Lung (tissue), 12 donors: ENCODE results near the gene TRAPPC12. TPM values are rescaled to one million over a fixed set of nuclear protein-coding genes. Genes with fewer than 3 reads are reported as not detected.

Experiments
- ATAC-seq: fragments of 200-7000 bp; cut with Tn5 transposase; one replicate; pipeline ENCODE4 v1.9.1; 2020; ENCODE audit warnings: moderate number of reproducible peaks; ENCODE audit not compliant: insufficient read depth, low FRiP score
- DNase-seq, 3 donors: peaks; one replicate each; pipeline ENCODE4 v3.0.0-alpha.2; 2013 to 2017
- H3K27ac ChIP-seq, 2 donors: one replicate each; pipeline ENCODE4 v1.5.1; 2013; ENCODE audit warnings: mild to moderate bottlenecking in 2 of 2, moderate library complexity in 2 of 2, control low read depth in 1 of 2, inconsistent platforms in 1 of 2, low read depth in 1 of 2, low read length in 1 of 2
- H3K27me3 ChIP-seq, 3 donors: one replicate each; pipeline ENCODE4 v1.5.1; 2013; ENCODE audit warnings: low read length in 2 of 3; ENCODE audit not compliant: control insufficient read depth in 3 of 3, insufficient read depth in 3 of 3
- H3K36me3 ChIP-seq, 4 donors: one replicate each; pipeline ENCODE4 v1.5.1; 2013; ENCODE audit warnings: low read length in 4 of 4, mild to moderate bottlenecking in 1 of 4, moderate library complexity in 1 of 4; ENCODE audit not compliant: control insufficient read depth in 4 of 4, insufficient read depth in 4 of 4
- H3K4me1 ChIP-seq, 5 donors: one replicate each; pipeline ENCODE4 v1.5.1; 2013; ENCODE audit warnings: low read length in 5 of 5, mild to moderate bottlenecking in 2 of 5, moderate library complexity in 1 of 5; ENCODE audit not compliant: control insufficient read depth in 5 of 5, insufficient read depth in 5 of 5
- H3K4me3 ChIP-seq: one replicate; pipeline ENCODE4 v1.5.1; 2013; ENCODE audit warnings: mild to moderate bottlenecking, control low read depth, moderate library complexity
- H3K9ac ChIP-seq, 2 donors: one replicate each; pipeline ENCODE4 v1.5.1; 2013; ENCODE audit warnings: low read length in 2 of 2, control low read depth in 1 of 2; ENCODE audit not compliant: insufficient read depth in 1 of 2
- H3K9me3 ChIP-seq, 4 donors: one replicate each; pipeline ENCODE4 v1.5.1; 2013; ENCODE audit warnings: low read length in 3 of 4, mild to moderate bottlenecking in 1 of 4, moderate library complexity in 1 of 4; ENCODE audit not compliant: control insufficient read depth in 4 of 4, insufficient read depth in 3 of 4
- CTCF ChIP-seq: IDR thresholded peaks from 2 replicates; pipeline ENCODE4 v1.5.1; 2012; ENCODE audit warnings: mild to moderate bottlenecking; ENCODE audit errors: control extremely low read depth, extremely low read depth
- WGBS, 2 donors: extraction: QIAGEN DNeasy Blood & Tissue Kit; methylation state at CpG; one replicate each; pipeline ENCODE4 v1.1.7; 2013; 5-methylcytosine and 5-hydroxymethylcytosine counted together
- polyA plus RNA-seq, 2 donors: library from polyadenylated mRNA; stranded (reverse); fragments of 200-250 nt; gene quantifications; one replicate each; pipeline ENCODE4 v1.2.1, GENCODE V29; 2013
- total RNA-seq, 2 donors: library from RNA; depleted of rRNA in 1 of 2; stranded (reverse); fragments of >200 nt in 1 of 2; gene quantifications; one replicate each; pipeline ENCODE4 v1.2.1, GENCODE V29; 2014 to 2021
- donor health status: control.
- donor health status: control.
- donor health status: Bipolar disorder and iron deficiency.
- donor health status: healthy.
- donor health status: DM: yes; HTN: yes; CAD: no.

TRAPPC12 gene
- total and polyA plus RNA-seq, 4 donors: 49.9 to 117 (median 91.0) TPM

GRCh38 chr2:3481011-3481400, 101.5 kb downstream of the TRAPPC12 start:
- Histone ChIP-seq H3K9me3 (no peaks in the 10 kb centered on the region), H3K4me1 (peaks cover 0 to 3% (median 0%) of the 10 kb centered on the region in 5 donors), H3K27me3 (no peaks in the 10 kb centered on the region), H3K36me3 (peaks cover 0 to 36% (median 14%) of the 10 kb centered on the region in 4 donors), H3K4me3 (no peak overlapping the region), H3K9ac (no peak overlapping the region), H3K27ac (no peak overlapping the region)
- 88 to 90% methylated on average over 5 of the region's 5 CpGs for WGBS, 2 donors
- no peak for DNase-seq
- ATAC-seq: no peak
- TF ChIP-seq CTCF: no peak

GRCh38 chr2:3481736-3482362, 102.4 kb downstream of the TRAPPC12 start:
- Histone ChIP-seq H3K4me1 (peaks cover 0 to 3% (median 0%) of the 10 kb centered on the region in 5 donors), H3K27me3 (no peaks in the 10 kb centered on the region), H3K4me3 (no peak overlapping the region), H3K9ac (no peak overlapping the region), H3K9me3 (no peaks in the 10 kb centered on the region), H3K36me3 (peaks cover 0 to 34% (median 11%) of the 10 kb centered on the region in 4 donors), H3K27ac (no peak overlapping the region)
- WGBS, 2 donors: 94 to 96% methylated on average over 20 of the region's 20 CpGs
- TF ChIP-seq CTCF: no peak
- ATAC-seq (no peak), DNase-seq (no peak)

- WGBS, 2 donors: 92 to 96% methylated on average over 20 of the region's 20 CpGs
- Histone ChIP-seq H3K4me1 (peaks cover 0 to 3% (median 0%) of the 10 kb centered on the region in 5 donors), H3K9ac (no peak overlapping the region), H3K4me3 (no peak overlapping the region), H3K36me3 (peaks cover 0 to 34% (median 11%) of the 10 kb centered on the region in 4 donors), H3K27ac (no peak overlapping the region), H3K9me3 (no peaks in the 10 kb centered on the region), H3K27me3 (no peaks in the 10 kb centered on the region)
- no peak for DNase-seq
- TF ChIP-seq CTCF: no peak
- no peak for ATAC-seq
Measured at GRCh38 chr2:3482363-3482821, 102.9 kb downstream of the TRAPPC12 start.
